Measurements from ENCODE around the gene ALG2. TPM values are rescaled to one million over a fixed set of nuclear protein-coding genes. Genes with fewer than 3 reads are reported as not detected.

The ALG2 gene
- total RNA-seq, 4 donors from 2014 or later = 26.4 to 33.0 (median 31.5) TPM

- 39% methylated on average over 7 of the region's 15 CpGs for WGBS
- no peak overlapping the region for H3K27ac ChIP-seq
- no peak for DNase-seq (ENCODE audit: low spot score in 2 of 2)
- no peak overlapping the region for H3K4me3 ChIP-seq
- no peaks in the 10 kb centered on the region for H3K27me3 ChIP-seq
- TF ChIP-seq POLR2AphosphoS5 (IDR thresholded peaks at IDR 0.05) = no peak
- TF ChIP-seq POLR2A (IDR thresholded peaks at IDR 0.05) = no peak
- no peak for TF ChIP-seq EP300 (IDR thresholded peaks at IDR 0.05)
- TF ChIP-seq CTCF (IDR thresholded peaks at IDR 0.05) = no peak
- H3K4me1 ChIP-seq = no peaks in the 10 kb centered on the region
- H3K9me3 ChIP-seq = no peaks in the 10 kb centered on the region
- H3K36me3 ChIP-seq = no peaks in the 10 kb centered on the region
Measured at GRCh38 chr9:99253772-99254431, 32.2 kb upstream of the ALG2 start.

DNA sequence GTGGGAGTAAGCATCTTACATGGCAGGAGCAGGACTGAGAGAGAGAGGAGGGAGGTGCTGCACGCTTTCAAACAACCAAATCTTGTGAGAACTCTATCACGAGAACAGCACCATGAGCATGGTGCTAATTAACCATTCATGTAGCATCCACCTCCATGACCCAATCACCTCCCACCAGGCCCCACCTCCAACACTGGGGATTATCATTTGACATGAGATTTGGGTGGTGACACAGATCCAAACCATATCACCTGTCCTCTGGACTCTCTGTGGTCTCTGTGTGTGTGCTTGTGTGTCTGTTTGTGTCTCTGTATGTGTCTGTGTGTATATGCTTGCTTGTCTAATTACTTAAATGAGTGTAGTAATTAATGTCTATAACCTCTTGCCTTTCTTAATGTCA lies 31.4 kb upstream of the ALG2 start:
- 96% methylated on average over 2 of the region's 2 CpGs for WGBS
- no peaks in the 10 kb centered on the region for H3K36me3 ChIP-seq
- H3K4me3 ChIP-seq = no peak overlapping the region
- DNase-seq (ENCODE audit: low spot score in 2 of 2) = no peak
- H3K27me3 ChIP-seq = no peaks in the 10 kb centered on the region
- no peak for TF ChIP-seq EP300 (IDR thresholded peaks at IDR 0.05)
- no peak for TF ChIP-seq POLR2AphosphoS5 (IDR thresholded peaks at IDR 0.05)
- TF ChIP-seq POLR2A (IDR thresholded peaks at IDR 0.05) = no peak
- no peak for TF ChIP-seq CTCF (IDR thresholded peaks at IDR 0.05)
- no peaks in the 10 kb centered on the region for H3K4me1 ChIP-seq
- no peaks in the 10 kb centered on the region for H3K9me3 ChIP-seq
- H3K27ac ChIP-seq = no peak overlapping the region

DNA sequence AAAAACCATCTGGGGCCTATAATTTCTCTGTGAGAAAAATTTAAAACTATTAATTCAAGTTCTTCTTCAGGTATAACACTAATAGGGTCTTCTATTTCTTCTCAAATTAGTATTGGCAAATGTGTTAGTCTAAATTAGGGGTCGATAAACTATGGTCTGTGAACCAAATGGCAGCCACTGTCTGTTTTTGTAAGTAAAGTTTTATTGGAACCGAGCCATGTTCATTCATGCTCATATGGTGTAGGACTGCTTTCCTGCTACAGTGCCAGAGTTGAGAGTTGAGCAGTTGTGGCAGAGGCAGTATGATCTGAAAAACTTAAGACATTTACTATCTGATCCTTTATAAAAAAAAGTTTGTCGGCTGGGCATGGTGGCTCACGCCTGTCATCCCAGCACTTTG lies 29.4 kb upstream of the ALG2 start:
- H3K27ac ChIP-seq = no peak overlapping the region
- no peaks in the 10 kb centered on the region for H3K4me1 ChIP-seq
- H3K4me3 ChIP-seq = no peak overlapping the region
- no peak for DNase-seq (ENCODE audit: low spot score in 2 of 2)
- no peak for TF ChIP-seq POLR2AphosphoS5 (IDR thresholded peaks at IDR 0.05)
- no peak for TF ChIP-seq EP300 (IDR thresholded peaks at IDR 0.05)
- TF ChIP-seq POLR2A (IDR thresholded peaks at IDR 0.05) = no peak
- no peak for TF ChIP-seq CTCF (IDR thresholded peaks at IDR 0.05)
- no peaks in the 10 kb centered on the region for H3K9me3 ChIP-seq
- 88% methylated on average over 4 of the region's 4 CpGs for WGBS
- no peaks in the 10 kb centered on the region for H3K27me3 ChIP-seq
- no peaks in the 10 kb centered on the region for H3K36me3 ChIP-seq

DNA sequence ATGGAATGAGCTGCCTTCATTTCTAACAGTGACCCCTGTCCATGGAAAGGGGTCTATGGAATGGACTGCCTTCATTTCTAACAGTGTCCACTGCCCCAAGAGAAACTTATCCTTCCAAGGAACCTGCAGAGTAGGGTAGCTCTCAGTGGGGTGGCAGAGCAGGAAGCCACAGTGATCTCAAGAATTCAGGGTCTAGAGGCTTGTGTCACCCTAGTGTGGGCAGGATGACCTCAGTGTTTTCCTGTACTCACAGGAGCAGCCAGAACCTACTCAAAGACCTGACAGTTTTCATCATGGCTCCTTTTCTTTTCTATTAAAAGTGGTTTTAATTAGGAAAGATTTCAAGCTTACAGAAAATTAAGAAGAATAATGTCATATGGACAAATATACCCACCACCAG lies 27.9 kb upstream of the ALG2 start:
- Histone ChIP-seq H3K4me1 (no peaks in the 10 kb centered on the region), H3K36me3 (no peaks in the 10 kb centered on the region), H3K27me3 (no peaks in the 10 kb centered on the region), H3K9me3 (no peaks in the 10 kb centered on the region), H3K27ac (no peak overlapping the region), H3K4me3 (no peak overlapping the region)
- TF ChIP-seq POLR2AphosphoS5 (IDR thresholded peaks at IDR 0.05) = no peak
- no peak for TF ChIP-seq POLR2A (IDR thresholded peaks at IDR 0.05)
- no peak for TF ChIP-seq CTCF (IDR thresholded peaks at IDR 0.05)
- TF ChIP-seq EP300 (IDR thresholded peaks at IDR 0.05) = no peak
- no peak for DNase-seq (ENCODE audit: low spot score in 2 of 2)

- Histone ChIP-seq H3K27me3 (no peaks in the 10 kb centered on the region), H3K36me3 (peaks cover 7% of the 10 kb centered on the region), H3K9me3 (no peaks in the 10 kb centered on the region), H3K27ac (no peak overlapping the region), H3K4me3 (no peak overlapping the region), H3K4me1 (no peaks in the 10 kb centered on the region)
- WGBS = 76% methylated on average over 3 of the region's 3 CpGs
- TF ChIP-seq POLR2AphosphoS5 (IDR thresholded peaks at IDR 0.05) = no peak
- TF ChIP-seq EP300 (IDR thresholded peaks at IDR 0.05) = no peak
- no peak for TF ChIP-seq CTCF (IDR thresholded peaks at IDR 0.05)
- TF ChIP-seq POLR2A (IDR thresholded peaks at IDR 0.05) = no peak
- no peak for DNase-seq (ENCODE audit: low spot score in 2 of 2)
Measured at GRCh38 chr9:99244344-99245260, 22.9 kb upstream of the ALG2 start.

Measured in suprapubic skin (tissue), 4 donors.